A673 (cell line): ENCODE measurements around the gene ALDH3B1.

Experiments used
- CTCF ChIP-seq: fragments of 300-800, 200-600 bp; sonication (generic); conservative IDR thresholded peaks from 2 replicates; pipeline ENCODE4 v1.5.1; 2017; ENCODE audit warnings: low read depth, mild to moderate bottlenecking, antibody characterized with exemption, low read length, moderate library complexity, mixed read lengths
- EZH2 ChIP-seq: fragments of 200-600 bp; sonication (generic); IDR thresholded peaks from 2 replicates; pipeline ENCODE4 v1.6.1; 2017; ENCODE audit warnings: borderline replicate concordance, low read depth, mild to moderate bottlenecking, mixed read lengths, antibody characterized with exemption, low read length; ENCODE audit not compliant: poor library complexity, severe bottlenecking

- TF ChIP-seq CTCF (no peak), EZH2 (no peak)
Measured at GRCh38 chr11:68033708-68034045, 23.6 kb downstream of the ALDH3B1 start.
